ENCODE data around the gene DIAPH3.

- TF ChIP-seq, protein P1, sequence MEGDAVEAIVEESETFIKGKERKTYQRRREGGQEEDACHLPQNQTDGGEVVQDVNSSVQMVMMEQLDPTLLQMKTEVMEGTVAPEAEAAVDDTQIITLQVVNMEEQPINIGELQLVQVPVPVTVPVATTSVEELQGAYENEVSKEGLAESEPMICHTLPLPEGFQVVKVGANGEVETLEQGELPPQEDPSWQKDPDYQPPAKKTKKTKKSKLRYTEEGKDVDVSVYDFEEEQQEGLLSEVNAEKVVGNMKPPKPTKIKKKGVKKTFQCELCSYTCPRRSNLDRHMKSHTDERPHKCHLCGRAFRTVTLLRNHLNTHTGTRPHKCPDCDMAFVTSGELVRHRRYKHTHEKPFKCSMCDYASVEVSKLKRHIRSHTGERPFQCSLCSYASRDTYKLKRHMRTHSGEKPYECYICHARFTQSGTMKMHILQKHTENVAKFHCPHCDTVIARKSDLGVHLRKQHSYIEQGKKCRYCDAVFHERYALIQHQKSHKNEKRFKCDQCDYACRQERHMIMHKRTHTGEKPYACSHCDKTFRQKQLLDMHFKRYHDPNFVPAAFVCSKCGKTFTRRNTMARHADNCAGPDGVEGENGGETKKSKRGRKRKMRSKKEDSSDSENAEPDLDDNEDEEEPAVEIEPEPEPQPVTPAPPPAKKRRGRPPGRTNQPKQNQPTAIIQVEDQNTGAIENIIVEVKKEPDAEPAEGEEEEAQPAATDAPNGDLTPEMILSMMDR (IDR thresholded peaks at IDR 0.05 in 8 of 11, conservative IDR thresholded peaks at IDR 0.05 in 3 of 11), result no peak
- no peak for TF ChIP-seq POLR2AphosphoS5 (IDR thresholded peaks at IDR 0.05)
- no peak for TF ChIP-seq POLR2A (IDR thresholded peaks at IDR 0.05)
These were observed 298.3 kb downstream of the DIAPH3 start for GRCh38 chr13:59865398-59865797.

All from spleen (tissue), 7 donors.